Measurements from ENCODE around the gene ITGB3.

Gene ITGB3

DNA sequence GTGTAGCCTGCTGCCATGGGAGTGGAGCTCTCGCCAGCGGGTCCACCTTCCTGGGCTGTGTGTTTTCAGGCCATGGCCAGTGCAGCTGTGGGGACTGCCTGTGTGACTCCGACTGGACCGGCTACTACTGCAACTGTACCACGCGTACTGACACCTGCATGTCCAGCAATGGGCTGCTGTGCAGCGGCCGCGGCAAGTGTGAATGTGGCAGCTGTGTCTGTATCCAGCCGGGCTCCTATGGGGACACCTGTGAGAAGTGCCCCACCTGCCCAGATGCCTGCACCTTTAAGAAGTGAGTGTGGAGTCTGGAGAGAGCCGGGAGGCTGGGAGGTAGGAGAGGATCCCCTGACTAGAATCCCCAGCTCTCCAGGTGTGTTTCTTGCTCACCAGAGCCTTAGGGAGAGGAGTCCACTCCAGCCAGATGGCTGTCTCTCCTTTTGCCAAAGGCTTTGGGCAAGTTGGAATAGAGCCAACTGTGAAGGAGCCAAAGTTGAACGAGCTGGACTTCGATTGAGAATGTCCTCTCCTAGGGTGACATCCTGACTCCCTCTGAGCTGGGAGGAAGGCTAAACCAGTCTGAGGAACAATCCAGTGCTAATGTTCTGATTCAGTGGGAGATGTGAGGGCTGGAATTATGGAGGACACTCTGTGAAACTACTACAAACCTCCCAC, 45.7 kb downstream of the ITGB3 start:
- no peak for DNase-seq (ENCODE audit: low read depth)

DNA sequence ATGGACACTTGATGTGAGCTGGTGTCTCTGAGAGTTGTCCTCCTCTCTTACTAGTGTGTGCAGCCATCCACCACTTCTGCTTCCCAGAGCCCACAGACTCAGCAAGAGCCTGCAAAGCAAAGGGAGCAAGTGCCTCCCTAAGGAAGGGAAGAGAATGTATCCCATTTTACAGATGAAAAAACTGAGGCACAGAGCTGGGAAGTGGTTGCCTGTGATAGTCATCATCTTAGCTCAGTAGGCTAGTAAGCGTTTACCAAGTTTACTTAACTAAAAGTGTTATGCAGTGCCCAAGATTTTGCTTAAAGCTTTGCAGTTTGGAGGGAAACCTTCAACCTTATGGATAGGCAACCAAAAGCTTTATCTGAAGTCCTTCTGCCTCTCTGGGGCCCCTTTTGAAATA, 47.1 kb downstream of the ITGB3 start:
- DNase-seq (ENCODE audit: low read depth), result no peak

DNA sequence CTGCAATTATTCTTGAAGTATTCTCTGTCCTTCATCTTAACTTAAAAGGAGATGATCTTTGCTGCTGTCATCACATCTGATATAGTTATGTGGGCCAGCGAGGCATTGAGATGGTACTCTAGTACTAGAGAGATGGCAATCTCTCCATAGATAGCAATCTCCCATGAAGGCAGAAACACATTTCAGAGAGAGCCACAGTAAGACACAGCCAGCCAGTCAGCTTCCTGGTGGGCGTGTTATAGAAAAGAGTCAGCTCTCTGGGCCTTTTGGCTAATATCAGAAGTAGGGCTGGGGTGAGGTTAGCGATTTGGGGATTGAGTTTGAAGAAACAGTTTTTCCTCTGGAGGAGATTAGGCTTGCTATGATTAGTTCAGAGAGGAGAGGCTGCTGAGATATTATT, 47.5 kb downstream of the ITGB3 start:
- no peak for DNase-seq (ENCODE audit: low read depth)

DNA sequence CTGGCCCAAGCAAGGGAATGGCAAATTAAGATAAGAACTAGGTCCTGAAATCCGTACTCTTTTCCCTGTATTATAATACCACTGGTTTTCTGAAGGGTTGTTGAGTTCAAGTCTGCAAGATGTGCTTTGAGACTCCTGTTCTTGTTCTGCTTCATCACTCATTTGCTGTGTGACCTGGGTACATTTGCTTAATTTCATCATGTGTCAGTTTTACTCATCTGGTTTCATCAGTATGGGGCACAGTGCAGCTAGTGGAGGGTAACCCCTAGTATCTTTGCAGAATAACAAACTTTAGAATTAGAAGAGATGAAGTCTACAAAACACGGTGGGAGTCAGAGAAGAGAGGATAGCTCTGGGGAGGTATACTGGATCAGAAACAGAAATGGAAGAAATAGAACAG, 48.2 kb downstream of the ITGB3 start:
- no peak for DNase-seq (ENCODE audit: low read depth)

DNA sequence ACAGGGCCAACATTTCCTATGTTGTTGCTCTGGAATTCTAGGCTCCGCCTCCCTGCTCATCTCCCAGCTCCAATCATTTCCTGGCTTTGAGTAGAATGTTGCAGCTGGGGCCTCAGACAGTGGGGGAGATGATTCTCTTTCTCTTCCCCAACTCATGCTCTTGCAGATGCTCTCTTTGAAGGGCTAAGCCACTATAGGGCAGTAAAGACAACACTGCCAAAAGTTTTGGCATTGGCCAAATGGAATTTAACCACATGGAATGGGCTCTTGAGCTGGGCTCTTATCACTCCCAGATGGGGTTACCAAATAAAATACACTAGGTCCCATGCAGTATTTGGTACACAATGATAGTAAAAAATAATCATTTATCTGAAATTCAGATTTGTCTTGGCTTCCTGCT, 50.6 kb downstream of the ITGB3 start:
- DNase-seq (ENCODE audit: low read depth), result no peak

DNA sequence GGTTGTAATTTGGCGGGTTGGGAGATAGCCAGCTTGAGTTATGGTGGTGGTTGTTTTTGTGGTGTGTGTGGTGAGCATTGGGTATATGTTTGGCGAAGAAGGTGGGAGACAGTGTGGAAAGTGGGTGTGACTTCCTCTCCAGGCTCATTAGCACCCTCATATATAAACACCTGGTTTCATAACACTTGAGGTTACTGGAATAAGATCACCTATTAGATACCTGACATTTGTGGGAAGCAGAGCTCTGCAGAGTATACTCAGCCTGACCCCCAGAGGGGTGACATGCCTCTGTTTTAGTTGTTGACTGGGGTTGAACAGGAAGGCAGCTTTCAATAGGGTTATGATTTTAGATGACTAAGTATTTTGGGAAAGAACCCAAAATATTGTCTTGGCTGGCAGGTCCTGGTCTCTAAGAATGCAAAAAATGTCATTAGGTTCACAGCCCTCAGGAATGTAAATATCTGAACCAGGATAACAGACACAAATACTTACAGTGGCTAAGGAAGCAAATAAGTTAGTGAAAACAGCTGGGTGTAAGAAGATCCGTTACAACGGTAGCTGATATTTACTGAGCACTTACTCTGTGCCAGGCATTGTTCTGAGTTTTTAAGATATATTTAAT, 51.8 kb downstream of the ITGB3 start:
- no peak for DNase-seq (ENCODE audit: low read depth)

DNA sequence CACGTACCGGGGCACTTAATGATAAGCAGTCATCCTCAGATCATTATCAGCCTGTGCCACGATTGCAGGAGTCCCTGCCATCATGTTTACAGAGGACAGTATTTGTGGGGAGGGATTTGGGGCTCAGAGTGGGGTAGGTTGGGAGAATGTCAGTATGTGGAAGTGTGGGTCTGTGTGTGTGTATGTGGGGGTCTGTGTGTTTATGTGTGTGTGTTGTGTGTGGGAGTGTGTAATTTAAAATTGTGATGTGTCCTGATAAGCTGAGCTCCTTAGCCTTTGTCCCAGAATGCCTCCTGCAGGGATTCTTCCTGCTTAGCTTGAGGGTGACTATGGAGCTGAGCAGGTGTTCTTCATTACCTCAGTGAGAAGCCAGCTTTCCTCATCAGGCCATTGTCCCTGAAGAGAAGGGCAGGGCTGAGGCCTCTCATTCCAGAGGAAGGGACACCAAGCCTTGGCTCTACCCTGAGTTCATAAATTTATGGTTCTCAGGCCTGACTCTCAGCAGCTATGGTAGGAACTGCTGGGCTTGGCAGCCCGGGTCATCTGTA, 56.6 kb downstream of the ITGB3 start:
- no peak for DNase-seq (ENCODE audit: low read depth)

DNA sequence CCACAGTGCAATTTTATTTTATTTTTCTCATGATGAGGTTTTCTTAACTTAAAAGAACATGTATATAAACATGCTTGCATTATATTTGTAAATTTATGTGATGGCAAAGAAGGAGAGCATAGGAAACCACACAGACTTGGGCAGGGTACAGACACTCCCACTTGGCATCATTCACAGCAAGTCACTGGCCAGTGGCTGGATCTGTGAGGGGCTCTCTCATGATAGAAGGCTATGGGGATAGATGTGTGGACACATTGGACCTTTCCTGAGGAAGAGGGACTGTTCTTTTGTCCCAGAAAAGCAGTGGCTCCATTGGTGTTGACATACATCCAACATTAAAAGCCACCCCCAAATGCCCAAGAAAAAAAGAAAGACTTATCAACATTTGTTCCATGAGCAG, 57.8 kb downstream of the ITGB3 start:
- DNase-seq (ENCODE audit: low read depth), result no peak

DNA sequence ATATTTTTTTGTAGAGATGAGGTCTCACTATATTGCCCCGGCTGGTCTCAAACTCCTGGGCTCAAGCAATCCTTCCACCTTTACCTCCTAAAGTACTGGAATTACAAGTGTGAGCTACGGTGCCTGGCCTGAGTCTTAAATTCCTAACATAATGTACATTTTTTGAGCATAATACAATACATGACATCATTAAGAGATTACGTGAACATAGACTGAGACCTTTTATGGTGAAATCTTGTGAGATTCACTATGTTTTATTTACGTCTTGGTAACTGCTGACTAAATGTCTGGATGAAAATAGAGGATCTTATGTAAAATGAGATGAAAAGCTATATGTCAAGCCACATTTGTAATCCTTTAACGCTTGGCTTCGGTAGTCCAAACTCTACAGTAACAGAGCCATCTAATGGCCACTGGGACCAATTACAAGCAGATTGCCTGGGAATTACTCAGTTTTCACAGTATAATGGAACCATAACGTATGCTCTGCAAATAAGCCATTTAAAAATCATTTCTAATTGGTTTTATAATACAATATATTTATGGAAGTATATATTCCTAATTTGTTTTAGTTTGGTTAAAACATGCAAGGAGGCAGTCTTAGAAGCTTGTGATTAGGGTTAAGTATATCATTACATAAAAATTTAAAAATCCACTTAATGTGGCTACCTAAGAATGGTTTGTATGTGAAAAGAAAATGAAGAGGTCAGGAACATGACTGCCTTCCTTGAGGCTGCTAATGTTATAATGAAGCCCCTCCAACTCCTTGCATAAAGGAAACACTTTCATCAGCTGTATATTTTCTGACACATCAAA, 62.0 kb downstream of the ITGB3 start:
- DNase-seq (ENCODE audit: low read depth), result no peak

DNA sequence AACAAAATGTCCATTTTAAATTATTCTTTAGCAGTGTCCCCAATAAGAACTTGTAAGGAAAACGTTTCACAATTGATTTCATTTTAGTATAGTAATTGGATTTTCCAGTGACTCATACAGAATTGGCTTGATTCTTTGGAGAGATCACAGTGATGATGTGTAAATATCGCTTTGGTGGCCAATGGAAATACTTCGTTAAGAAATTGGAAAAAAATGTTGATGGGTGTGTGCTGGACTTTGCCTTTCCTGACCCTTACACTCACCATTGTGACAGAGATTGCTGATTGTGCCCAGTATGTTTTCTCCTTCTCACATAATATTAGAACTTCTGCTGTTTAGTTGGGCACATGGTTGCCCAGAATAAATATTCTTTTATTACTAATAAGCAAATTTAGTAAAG, 62.7 kb downstream of the ITGB3 start:
- DNase-seq (ENCODE audit: low read depth), result no peak

DNA sequence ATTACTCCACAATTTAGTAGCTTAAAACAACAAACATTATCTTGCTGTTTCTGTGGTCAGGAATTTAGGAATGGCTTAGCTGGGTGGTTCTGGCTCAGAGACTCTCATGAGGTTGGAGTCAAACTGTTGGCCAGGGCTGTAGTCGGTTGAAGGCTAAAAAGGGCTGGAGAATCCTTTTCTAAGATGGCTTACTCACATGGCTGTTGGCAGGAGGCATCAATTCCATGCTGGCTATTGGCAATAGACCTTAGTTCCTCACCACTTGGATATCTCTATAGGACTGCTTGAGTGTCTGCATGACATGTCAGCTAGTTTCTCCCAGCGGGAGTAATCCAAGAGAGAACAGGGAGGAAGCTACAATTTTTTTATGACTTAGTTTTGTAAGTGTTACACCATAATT, 63.5 kb downstream of the ITGB3 start:
- DNase-seq (ENCODE audit: low read depth), result no peak

DNA sequence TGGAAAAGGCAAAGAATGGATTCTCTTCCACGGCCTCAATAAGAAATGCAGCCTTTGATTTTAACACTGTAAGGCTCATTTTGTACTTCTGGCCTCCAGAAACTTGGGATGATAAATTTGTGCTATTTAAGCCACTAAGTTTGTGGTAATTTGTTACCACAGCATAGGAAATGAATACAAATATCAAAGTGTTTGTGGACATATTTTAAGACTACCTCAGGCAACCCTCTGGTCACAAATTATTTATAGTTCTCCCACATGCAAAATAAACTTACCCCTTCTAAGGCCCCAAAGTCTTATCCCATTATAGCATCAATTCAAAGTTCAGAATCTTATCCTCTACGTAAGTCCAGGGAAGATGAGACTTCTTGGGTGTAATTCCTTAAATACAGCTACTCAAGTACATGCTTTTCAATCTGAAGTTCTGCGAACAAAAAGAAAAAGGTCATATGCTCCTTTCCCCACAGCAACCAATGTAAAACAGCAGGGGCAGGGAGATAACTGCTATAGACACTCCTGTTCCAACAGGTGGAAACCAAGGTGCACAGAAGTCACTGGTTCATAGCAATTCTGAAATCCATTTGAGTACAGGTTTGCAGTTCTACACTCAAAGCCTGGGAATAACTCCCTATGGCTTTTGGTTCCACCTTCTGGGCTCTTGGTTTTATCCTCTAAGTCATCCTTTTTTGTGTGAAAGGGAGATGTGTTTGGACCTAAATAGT, 64.7 kb downstream of the ITGB3 start:
- DNase-seq (ENCODE audit: low read depth), result no peak

DNA sequence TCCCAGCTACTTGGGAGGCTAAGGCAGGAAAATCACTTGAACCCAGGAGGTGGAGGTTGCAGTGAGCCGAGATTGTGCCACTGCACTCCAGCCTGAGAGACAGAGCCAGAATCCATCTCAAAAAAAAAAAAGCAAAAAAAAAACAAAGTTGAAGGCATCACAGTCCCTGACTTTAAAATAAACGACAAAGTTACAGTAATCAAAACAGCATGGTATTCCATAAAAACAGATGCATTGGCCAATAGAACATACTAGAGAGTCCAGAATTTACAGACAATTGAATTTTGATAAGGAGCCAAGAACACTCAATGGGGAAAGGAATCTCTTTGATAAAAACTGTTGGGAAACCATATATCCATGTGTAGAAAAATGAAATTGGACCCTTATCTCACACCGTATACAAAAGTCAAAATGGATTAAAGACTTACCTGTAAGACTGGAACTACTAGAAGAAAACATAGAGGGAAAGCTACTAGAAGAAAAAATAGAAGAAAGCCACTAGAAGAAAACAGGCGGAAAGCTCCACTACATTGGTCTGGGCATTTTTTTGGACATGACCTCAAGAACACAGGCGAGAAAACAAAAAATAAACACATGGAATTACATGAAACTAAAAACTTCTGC, 67.4 kb downstream of the ITGB3 start:
- no peak for DNase-seq (ENCODE audit: low read depth)

DNA sequence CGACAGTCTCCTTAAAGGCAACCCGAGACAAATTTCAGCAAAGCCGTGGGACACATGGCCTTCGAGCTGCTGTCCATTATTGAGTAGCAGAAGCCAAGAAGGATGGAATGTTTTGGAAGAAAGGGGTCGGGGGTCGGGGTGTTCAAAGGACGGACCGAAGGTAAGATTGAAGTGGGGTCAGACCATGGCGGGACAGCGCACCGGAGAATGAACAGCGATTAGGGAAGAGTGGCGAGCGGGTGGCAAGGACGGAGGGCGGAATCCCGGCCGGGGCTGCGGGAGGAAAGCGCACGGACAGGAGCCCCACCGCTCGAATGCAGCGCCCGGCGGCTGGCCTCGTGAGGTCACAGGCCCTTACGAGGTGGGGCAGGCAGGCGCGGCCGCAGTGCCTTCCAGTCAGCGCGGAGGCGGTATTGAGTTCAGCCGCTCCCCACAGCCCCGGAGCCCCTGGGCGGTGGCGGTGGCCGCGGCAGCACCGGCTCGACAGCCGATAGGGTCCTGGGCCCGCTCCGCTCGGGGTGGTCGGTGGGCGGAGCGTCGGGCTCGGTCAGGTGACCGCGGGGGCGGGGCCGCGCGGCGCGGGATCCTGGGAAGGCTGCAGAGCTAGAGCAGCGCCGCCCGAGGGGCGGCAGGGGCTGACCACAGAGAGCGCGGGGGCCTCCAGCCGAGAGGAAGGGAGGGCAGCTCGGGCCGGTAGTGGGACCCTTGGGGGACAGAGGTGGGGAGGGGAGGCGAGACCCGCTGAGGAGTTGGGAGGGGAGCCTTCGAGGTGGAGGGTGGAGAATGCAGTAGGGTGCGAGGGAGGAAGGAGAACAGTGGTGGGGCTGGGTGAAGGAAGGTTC, 70.0 kb downstream of the ITGB3 start, which contains the start of gene EFCAB13:
Gene EFCAB13, plus strand, starts transcription at position 574 of the 842 bp plus-strand sequence. CDS start 4,399 bp downstream, outside the sequence.
- peak; percentile 63 for DNase-seq (ENCODE audit: low read depth)

DNA sequence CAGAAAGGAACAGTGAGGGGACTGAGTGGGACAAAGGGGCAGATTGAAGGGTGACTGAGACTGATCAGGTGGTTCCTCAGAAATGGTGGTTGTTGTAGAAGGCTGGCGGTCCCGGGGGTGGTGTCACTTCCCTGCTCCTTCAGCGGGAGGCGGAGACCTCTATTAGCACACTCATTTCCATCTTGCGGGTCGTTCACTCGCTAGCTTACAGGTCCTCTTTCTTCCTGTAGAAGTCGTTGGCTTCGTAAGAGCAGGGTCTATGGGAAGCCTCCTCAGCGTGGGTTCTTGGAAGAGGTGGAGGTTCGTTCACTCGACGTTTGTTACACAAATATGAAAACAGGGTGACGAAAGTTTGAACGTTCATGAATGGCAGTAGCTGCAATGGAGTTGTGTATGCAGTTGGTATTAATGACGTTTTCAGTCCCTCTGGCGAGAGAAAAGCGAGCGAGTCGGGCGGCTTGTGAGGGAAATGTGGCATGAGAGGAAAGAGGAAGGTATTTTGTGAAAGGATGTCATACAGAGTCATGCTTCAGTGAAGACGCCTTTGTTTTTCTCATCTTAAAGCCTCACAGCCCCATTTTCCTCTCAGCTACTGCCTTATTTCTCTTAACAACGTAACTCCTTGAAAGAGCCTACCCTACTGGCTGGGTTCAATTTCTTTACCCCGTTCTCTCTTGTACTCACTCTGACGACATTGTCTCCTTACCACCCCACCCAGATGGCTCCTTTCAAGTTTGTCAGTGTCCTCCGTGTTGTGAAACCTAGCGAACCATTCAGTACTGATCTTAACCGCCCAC, 70.8 kb downstream of the ITGB3 start:
- DNase-seq (ENCODE audit: low read depth), result peak; percentile 21

DNA sequence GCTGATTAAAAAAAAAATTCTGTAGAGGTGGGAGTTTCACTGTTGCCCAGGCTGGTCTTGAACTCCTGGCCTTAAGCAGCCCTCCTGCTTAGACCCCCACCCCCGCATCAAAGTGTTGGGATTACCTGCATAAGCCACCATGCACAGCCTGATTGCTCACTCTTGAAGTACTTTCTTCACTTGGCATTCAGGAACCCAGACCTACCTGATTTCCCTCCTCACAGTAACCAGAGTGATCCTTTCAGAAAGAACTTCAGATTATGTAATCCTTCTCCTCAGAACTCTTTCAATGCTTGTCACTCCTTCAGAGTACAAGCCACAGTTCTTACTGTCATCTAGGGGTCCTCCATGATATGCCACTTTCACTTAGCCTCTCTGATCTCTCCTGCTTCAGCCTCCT, 71.5 kb downstream of the ITGB3 start:
- DNase-seq (ENCODE audit: low read depth), result no peak

DNA sequence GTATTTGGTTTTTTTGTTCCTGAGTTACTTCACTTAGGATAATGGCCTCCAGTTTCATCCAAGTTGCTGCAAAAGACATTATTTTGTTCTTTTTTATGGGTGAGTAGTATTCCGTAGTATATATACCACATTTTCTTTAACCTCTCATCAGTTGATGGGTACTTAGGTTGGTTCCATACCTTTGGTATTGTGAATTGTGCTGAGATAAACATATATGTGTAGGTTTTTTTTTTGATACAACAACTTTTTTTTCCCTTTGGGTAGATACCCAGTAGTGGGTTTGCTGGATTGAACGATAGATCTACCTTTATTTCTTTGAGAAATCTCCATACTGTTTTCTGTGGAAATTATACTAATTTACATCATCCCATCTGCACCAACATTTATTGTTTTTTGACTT, 76.9 kb downstream of the ITGB3 start:
- DNase-seq (ENCODE audit: low read depth), result no peak

DNA sequence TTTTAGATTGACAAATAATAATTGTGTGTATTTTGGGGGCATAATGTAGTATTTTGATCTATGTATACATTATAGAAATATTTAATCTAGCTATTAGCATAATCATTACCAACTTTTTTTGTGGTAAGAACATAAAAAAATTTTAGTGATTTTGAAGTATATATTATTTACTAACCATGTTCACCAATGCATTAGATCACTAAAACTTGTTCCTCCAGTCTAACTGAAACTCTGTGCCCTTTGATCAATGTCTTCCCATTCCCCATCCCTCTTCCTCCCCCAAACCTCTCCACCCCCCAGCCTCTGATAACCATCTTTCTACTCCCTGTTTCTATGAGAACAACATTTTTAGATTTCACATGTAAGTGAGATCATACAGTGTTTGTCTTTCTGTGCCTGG, 78.7 kb downstream of the ITGB3 start:
- no peak for DNase-seq (ENCODE audit: low read depth)

DNA sequence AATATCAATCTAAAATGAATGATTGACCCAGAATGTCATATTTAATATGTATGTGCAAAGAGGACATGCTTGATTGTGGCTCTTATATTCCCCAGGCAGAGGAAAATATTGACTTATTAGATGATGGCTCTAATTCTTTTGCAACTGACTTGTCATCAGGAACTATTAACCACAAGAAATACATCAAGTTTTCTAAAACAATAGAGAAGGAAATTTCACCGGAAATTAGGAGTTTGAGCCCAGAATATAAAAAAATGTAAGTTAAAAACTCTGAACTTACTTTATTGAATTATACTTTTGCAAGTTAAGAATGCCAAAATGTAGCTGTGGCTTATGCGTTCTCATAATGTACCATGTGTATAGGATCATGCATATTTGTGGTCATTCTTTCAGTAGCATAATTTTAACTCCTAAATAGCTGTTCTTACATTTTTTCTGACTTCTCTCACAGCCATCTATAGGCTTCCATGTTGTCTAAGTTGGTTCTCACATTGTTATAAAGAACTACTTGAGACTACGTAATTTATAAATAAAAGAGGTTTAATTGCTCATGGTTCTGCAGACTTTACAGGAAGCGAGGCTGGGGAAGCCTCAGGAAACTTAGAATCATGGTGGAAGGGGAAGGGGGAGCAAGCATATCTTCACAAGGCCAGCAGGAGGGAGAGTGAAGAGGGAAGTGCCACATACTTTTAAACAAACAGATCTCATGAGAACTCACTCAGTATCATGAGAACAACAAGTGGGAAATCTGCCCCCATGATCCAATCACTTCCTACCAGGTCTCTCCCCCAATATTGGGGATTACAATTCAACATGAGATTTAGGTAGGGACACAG, 81.7 kb downstream of the ITGB3 start:
- no peak for DNase-seq (ENCODE audit: low read depth)

Measured in stimulated activated CD8-positive, alpha-beta memory T cell treated with anti-CD3 and anti-CD28 coated beads, Interleukin-12 subunit alpha, Interleukin-12 subunit beta, amount 100 ng/mL, for 4 hours (primary cell).